ENCODE measurements around the gene RHOG.

GRCh38 chr11:3815845-3816244 lies 24.9 kb downstream of the RHOG start:
- no peak for TF ChIP-seq POLR2A (IDR thresholded peaks at IDR 0.05)
- TF ChIP-seq CTCF (IDR thresholded peaks at IDR 0.05) = no peak
